Measurements from ENCODE around the gene ALOX12B. TPM values are rescaled to one million over a fixed set of nuclear protein-coding genes. Genes with fewer than 3 reads are reported as not detected.

The ALOX12B gene
- total RNA-seq, 4 donors from 2014 or later, result not detected

- H3K27me3 ChIP-seq, result no peaks in the 10 kb centered on the region
- in situ Hi-C loops (cut with MboI; ENCODE audit: low pct_ligation_motif_present in 1 of 4, low pct_unique_long_range_greater_than_20kb in 1 of 4, low sequenced_read_pairs in 3 of 4) (no loop called here), intact Hi-C loops (cut with DNase I; ENCODE audit: low total_unique reads) (no loop called here)
- H3K27ac ChIP-seq, result no peak overlapping the region
- H3K36me3 ChIP-seq, result no peaks in the 10 kb centered on the region
- no peaks in the 10 kb centered on the region for H3K9me3 ChIP-seq
- no peak overlapping the region for H3K4me3 ChIP-seq
- 40 to 46% methylated on average over 2 of the region's 2 CpGs for WGBS, 2 donors (ENCODE audit: low coverage in 1 of 2)
- DNase-seq, result no peak
- H3K4me1 ChIP-seq, result no peaks in the 10 kb centered on the region
- TF ChIP-seq POLR2AphosphoS5 (IDR thresholded peaks at IDR 0.05) (no peak), CTCF (IDR thresholded peaks at IDR 0.05) (no peak), POLR2A (IDR thresholded peaks at IDR 0.05) (no peak), EP300 (IDR thresholded peaks at IDR 0.05; ENCODE audit: low read depth) (no peak)
Observed at GRCh38 chr17:8100111-8100510, 12.6 kb upstream of the ALOX12B start.

- 85% methylated on average over 8 of the region's 8 CpGs; no CpG with 5 or more reads in 1 of the 2 donors for WGBS, 2 donors (ENCODE audit: low coverage in 1 of 2)
- in situ Hi-C loops (cut with MboI; ENCODE audit: low pct_ligation_motif_present in 1 of 4, low pct_unique_long_range_greater_than_20kb in 1 of 4, low sequenced_read_pairs in 3 of 4), result loop anchor here in 2 of 4 donors (25.0 kb wide), 1 partner anchor 216 kb away; the partner anchor contains the start of gene ARHGEF15 (in 2 of the 2)
Observed at GRCh38 chr17:8096541-8096940, 9.0 kb upstream of the ALOX12B start.

GRCh38 chr17:8095361-8095760 is 7.8 kb upstream of the ALOX12B start:
- no peaks in the 10 kb centered on the region for H3K4me1 ChIP-seq
- no peak overlapping the region for H3K4me3 ChIP-seq
- peaks cover 9% of the 10 kb centered on the region for H3K27me3 ChIP-seq
- no peak overlapping the region for H3K27ac ChIP-seq
- TF ChIP-seq EP300 (IDR thresholded peaks at IDR 0.05; ENCODE audit: low read depth), result no peak
- no peak for DNase-seq
- no peaks in the 10 kb centered on the region for H3K9me3 ChIP-seq
- H3K36me3 ChIP-seq, result no peaks in the 10 kb centered on the region
- in situ Hi-C loops (cut with MboI; ENCODE audit: low pct_ligation_motif_present in 1 of 4, low pct_unique_long_range_greater_than_20kb in 1 of 4, low sequenced_read_pairs in 3 of 4) (loop anchor here in 2 of 4 donors (25.0 kb wide), 1 partner anchor 217 kb away; the partner anchor contains the start of gene ARHGEF15 (in 2 of the 2)), intact Hi-C loops (cut with DNase I; ENCODE audit: low total_unique reads) (no loop called here)
- WGBS, 2 donors (ENCODE audit: low coverage in 1 of 2), result 82% methylated on average over 6 of the region's 6 CpGs; no CpG with 5 or more reads in 1 of the 2 donors

More at GRCh38 chr17:8096541-8096940, 9.0 kb upstream of the ALOX12B start:
- Histone ChIP-seq H3K4me1 (no peaks in the 10 kb centered on the region), H3K9me3 (no peaks in the 10 kb centered on the region), H3K27me3 (peaks cover 8% of the 10 kb centered on the region), H3K36me3 (no peaks in the 10 kb centered on the region), H3K27ac (no peak overlapping the region), H3K4me3 (no peak overlapping the region)
- TF ChIP-seq POLR2A (IDR thresholded peaks at IDR 0.05) (no peak), CTCF (IDR thresholded peaks at IDR 0.05) (no peak), EP300 (IDR thresholded peaks at IDR 0.05; ENCODE audit: low read depth) (no peak), POLR2AphosphoS5 (IDR thresholded peaks at IDR 0.05) (no peak)
- no peak for DNase-seq
- intact Hi-C loops (cut with DNase I; ENCODE audit: low total_unique reads), result no loop called here

- no peak for TF ChIP-seq POLR2AphosphoS5 (IDR thresholded peaks at IDR 0.05)
- no peak for TF ChIP-seq POLR2A (IDR thresholded peaks at IDR 0.05)
- no peak for TF ChIP-seq CTCF (IDR thresholded peaks at IDR 0.05)
- no peak for TF ChIP-seq EP300 (IDR thresholded peaks at IDR 0.05; ENCODE audit: low read depth)
- Histone ChIP-seq H3K9me3 (no peaks in the 10 kb centered on the region), H3K4me1 (no peaks in the 10 kb centered on the region), H3K4me3 (no peak overlapping the region), H3K27me3 (peaks cover 35% of the 10 kb centered on the region), H3K27ac (no peak overlapping the region), H3K36me3 (no peaks in the 10 kb centered on the region)
- 41% methylated on average over 9 of the region's 9 CpGs; no CpG with 5 or more reads in 1 of the 2 donors for WGBS, 2 donors (ENCODE audit: low coverage in 1 of 2)
- no peak for DNase-seq
- in situ Hi-C loops (cut with MboI; ENCODE audit: low pct_ligation_motif_present in 1 of 4, low pct_unique_long_range_greater_than_20kb in 1 of 4, low sequenced_read_pairs in 3 of 4), result loop anchor here in 2 of 4 donors (25.0 kb wide), 1 partner anchor 221 kb away; the partner anchor contains the start of gene ARHGEF15 (in 2 of the 2)
- intact Hi-C loops (cut with DNase I; ENCODE audit: low total_unique reads), result no loop called here
Observed at GRCh38 chr17:8091033-8091687, 3.6 kb upstream of the ALOX12B start.

All from transverse colon (tissue), 4 donors.